ENCODE data around the gene XDH. TPM values are rescaled to one million over a fixed set of nuclear protein-coding genes. Genes with fewer than 3 reads are reported as not detected.

Gene XDH
- total RNA-seq, 1 experiment from 2014 or later: 0.19 TPM

Other genes starting within 250 kb of the XDH start
- gene CAPN14, start 197.2 kb downstream of the XDH start, total RNA-seq (2014; rRNA removed; shearing (Covaris generic)): not detected in 2 replicates
- 3.2 and 4.0 TPM in 2 replicates for gene EHD3, start 180.6 kb downstream of the XDH start, total RNA-seq (2014; rRNA removed; shearing (Covaris generic))
- gene SRD5A2, start 166.2 kb upstream of the XDH start, total RNA-seq (2014; rRNA removed; shearing (Covaris generic)): not detected in 2 replicates